SIG-M5 (cell line): ENCODE data around the gene EFNB3.
A peak's percentile ranks its signal among the peaks of the same experiment; 100 is the strongest.

ENCODE experiments used
- DNase-seq: peaks from one replicate; lab custom pipeline; 2025; lab: John Stamatoyannopoulos, UW

EFNB3 gene

DNA sequence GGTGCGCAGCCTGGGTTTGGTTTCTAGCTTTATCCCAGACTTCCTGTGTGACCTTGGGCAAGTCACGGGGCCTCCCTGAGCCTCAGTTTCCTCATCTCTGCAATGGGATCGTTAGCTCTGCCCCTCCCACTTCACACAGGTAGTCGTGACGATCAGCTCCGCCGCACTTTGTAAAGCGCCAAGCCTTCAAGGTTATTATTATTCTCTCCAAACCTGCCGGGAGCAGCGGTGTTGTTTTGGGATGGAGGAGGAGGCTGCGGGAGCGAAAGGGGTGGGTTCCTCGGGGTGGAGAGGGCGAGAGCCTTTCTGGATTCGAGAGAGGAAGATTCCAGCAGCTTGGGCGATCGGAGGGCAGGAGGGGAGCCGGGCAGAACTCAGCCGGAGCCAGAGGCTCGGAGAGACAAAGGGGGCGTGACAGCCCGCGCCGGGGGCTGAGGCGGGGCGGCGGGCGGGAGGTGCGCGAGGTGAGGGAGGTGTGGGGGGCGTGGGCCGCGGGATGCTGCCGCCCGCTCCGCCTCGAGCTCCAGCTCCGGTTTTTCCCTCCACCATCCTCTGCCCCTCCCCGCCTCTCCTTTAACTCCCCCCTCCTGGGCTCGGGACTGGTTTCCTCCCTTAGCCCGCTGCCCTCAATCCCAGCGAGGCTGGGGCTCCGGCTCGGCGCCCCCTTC is at the start of gene EFNB3:
EFNB3 (plus strand) TSS at position 602 of the 668 bp plus-strand sequence. CDS start 397 bp downstream, outside the sequence.
- no peak for DNase-seq

- DNase-seq: no peak
Measured at GRCh38 chr17:7655541-7655840, 49.5 kb upstream of the EFNB3 start.

GRCh38 chr17:7656958-7657609 is 47.9 kb upstream of the EFNB3 start:
- no peak for DNase-seq

DNA sequence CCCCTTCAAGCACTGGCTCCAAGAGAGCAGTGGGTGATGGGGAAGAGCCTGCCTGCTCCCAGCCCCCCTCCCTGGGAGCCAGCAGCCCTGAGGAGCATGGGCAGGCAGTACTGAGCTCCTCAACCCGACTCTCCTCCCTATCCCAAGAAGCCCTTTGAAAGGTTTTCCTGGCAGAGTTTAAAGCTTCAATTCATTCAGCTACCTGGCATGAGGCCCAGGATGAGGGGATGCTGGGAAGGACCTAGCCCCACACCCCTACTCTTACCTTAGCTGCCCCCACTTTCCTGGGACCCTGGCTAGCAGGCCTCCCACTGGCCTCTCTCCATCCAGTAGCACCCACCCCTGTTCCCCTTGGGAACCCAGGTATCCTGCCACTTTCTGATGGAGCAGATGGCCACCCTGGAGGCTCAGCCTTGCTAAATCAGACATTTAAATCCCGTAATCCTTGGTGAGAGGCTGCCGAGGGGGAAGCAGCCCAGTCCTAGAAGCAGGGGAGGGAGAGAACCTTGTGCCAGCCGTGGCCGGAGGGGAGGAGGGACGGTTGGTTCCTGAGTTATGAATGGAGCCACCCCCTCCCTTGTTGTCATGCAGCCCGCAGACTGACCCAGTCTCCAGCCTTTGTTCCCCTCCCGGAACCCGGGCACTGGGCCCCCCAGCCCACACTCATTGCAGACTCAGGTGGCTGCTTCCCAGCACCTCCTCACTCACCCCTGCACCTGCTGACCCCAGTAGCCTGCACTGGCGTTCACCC is 37.2 kb upstream of the EFNB3 start:
- DNase-seq: no peak

DNA sequence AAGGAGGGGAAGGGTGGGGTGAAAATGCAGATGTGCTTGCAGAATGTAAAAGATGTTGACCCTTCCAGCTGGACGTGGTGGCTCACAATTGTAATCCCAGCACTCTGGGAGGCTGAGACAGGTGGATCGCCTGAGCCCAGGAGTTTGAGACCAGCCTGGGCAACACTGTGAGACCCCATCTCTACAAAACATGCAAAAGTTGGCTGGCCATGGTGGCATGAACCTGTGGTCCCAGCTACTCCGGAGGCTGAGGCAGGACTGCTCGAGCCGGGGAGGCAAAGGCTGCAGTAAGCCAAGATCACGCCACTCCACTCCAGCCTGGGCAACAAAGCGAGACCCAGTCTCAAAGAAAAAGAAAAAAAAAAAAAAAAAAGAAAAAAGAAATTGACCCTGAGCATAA is 36.5 kb upstream of the EFNB3 start:
- DNase-seq: no peak

GRCh38 chr17:7673239-7673638 is 31.8 kb upstream of the EFNB3 start:
- no peak for DNase-seq

DNA sequence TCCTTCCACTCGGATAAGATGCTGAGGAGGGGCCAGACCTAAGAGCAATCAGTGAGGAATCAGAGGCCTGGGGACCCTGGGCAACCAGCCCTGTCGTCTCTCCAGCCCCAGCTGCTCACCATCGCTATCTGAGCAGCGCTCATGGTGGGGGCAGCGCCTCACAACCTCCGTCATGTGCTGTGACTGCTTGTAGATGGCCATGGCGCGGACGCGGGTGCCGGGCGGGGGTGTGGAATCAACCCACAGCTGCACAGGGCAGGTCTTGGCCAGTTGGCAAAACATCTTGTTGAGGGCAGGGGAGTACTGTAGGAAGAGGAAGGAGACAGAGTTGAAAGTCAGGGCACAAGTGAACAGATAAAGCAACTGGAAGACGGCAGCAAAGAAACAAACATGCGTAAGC is 30.1 kb upstream of the EFNB3 start:
- DNase-seq: no peak

- no peak for DNase-seq
Measured at GRCh38 chr17:7676533-7676932, 28.5 kb upstream of the EFNB3 start.

- DNase-seq: no peak
Measured at GRCh38 chr17:7677388-7678067, 27.5 kb upstream of the EFNB3 start.

DNA sequence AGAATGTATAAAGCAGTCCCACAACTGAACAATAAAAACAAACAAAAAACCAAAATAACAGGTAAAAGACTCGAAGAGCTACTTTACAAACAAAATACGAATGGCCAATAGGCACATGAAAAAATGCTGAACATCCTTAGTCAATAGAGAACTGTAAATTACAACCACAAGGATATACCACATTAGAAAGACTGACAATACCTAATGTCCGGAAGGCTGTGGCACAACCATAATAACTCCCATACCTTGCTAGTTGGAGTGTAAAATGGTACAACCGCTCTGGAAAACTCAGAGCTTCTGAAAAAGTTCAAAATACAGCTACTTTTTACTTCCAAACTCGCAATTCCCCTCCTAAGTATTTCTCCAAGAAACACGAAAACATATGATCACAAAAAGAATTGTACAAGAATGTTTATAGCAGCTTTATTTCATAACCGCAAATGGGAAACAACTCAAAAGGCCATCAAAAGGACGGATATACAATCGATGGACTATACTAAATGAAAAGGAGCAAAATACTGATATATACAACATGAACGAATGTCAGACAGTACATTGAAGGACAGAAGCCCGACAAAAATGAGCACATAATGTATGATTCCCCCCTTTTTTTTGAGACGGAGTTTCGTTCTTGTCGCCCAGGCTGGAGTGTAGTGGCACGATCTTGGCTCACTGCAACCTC is 20.0 kb upstream of the EFNB3 start:
- DNase-seq: no peak

DNA sequence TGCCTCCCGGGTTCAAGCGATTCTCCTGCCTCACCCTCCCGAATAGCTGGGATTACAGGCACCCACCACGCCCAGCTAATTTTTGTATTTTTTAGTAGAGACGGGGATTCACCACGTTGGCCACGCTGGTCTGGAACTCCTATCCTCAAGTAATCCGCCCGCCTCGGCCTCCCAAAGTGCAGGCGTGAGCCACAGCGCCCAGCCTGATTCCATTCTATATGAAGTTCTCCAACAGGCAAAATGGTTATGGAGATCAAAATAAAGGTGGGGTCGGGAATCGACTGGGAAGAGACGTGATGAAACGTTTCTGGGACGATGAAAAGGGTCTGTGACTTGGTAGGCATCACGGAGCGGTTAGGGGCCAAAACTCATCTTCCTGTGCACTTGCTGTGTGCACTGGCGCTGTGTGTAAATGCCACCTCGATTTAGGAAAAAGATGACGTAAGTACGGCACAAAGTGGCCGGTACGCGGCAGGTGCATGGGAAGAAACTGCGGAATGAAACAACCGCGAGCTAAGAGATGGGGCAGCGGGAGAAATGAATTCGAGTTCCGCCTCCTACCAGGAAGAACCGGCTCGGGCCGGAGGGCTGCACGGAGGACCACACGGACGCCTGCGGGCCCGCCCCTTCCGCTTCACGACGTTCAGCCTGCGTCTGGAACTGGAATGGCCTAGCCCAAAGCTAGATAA is 19.3 kb upstream of the EFNB3 start:
- peak; percentile 50 for DNase-seq

DNA sequence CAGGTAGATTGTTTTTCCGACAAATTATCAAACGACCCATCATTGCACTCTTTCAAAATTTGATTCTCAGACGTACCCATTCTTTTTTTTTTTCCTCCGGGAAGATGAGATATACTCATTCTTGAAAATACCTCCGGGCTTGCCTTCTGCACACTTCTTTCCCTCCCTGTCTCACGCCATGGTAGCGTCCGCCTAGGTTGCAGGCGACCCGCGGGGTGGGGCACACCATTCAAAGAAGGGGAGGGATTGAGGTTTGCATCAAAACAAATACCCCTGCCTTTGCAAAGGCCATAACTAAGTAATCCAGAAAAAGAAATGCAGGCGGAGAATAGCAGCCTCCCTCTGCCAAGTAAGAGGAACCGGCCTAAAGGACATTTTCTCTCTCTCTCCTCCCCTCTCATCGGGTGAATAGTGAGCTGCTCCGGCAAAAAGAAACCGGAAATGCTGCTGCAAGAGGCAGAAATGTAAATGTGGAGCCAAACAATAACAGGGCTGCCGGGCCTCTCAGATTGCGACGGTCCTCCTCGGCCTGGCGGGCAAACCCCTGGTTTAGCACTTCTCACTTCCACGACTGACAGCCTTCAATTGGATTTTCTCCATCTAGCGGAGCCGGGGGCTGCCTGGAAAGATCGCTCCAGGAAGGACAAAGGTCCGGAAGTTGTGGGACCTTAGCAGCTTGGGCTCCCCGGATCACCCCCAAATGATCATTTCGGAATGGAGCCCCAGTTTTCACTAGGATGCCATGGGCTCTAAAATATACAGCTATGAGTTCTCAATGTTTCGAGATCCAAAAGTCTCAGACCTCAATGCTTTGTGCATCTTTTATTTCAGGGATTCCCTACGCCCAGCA is 18.6 kb upstream of the EFNB3 start:
- DNase-seq: peak; percentile 36

DNA sequence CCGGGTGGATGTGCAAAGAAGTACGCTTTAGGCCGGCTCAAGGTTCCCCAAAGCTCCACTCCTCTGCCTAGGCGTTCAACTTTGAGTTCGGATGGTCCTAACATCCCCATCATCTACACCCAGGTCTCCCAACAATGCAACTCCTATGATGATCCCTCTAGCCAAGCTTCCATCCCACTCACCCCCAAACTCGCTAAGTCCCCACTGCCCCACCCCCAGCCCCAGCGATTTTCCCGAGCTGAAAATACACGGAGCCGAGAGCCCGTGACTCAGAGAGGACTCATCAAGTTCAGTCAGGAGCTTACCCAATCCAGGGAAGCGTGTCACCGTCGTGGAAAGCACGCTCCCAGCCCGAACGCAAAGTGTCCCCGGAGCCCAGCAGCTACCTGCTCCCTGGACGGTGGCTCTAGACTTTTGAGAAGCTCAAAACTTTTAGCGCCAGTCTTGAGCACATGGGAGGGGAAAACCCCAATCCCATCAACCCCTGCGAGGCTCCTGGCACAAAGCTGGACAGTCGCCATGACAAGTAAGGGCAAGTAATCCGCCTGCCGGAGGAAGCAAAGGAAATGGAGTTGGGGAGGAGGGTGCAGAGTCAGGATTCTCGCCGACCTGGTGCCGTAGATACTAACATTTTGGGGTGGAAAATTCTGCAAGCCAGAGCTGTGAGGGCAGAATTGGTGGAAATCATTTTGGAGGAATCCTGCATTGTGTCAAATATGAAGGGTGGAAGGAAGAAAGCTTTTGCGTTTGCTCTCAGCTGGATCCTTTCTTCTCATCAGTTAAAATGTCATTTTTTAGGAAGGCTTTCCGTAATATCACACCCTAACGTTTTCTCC is 17.7 kb upstream of the EFNB3 start, which contains the start of gene TP53:
TP53 (minus strand) TSS at position 419 of the 836 bp plus-strand sequence. CDS start 10,896 bp downstream, outside the sequence.
- DNase-seq: peak; percentile 71

DNA sequence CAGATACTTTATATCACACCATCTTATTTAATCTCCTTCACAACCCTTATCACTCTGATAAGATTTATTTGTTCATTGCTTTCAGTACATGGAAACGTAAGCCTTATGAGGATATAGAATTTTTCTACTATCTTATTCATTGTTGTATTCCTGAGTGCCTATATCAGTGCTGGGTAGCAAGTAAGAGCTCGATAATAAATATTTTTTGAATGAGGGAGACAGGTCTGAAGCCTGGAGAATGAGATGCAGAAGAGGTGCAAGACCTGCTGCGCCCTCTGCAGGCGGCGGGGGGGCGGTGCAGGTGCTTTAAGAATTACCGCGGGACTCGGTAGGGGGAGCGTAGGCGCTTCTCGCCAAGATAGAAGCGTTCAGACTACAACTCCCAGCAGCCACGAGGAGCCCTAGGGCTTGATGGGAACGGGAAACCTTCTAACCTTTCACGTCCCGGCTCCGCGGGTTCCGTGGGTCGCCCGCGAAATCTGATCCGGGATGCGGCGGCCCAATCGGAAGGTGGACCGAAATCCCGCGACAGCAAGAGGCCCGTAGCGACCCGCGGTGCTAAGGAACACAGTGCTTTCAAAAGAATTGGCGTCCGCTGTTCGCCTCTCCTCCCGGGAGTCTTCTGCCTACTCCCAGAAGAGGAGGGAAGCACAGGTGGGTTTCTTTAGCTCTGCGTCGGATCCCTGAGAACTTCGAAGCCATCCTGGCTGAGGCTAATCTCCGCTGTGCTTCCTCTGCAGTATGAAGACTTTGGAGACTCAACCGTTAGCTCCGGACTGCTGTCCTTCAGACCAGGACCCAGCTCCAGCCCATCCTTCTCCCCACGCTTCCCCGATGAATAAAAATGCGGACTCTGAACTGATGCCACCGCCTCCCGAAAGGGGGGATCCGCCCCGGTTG is 16.8 kb upstream of the EFNB3 start, which contains the start of gene WRAP53:
WRAP53 (plus strand) TSS at position 570 of the 900 bp plus-strand sequence; CDS start at position 742, 172 bp downstream.
- DNase-seq: peak; percentile 88

DNA sequence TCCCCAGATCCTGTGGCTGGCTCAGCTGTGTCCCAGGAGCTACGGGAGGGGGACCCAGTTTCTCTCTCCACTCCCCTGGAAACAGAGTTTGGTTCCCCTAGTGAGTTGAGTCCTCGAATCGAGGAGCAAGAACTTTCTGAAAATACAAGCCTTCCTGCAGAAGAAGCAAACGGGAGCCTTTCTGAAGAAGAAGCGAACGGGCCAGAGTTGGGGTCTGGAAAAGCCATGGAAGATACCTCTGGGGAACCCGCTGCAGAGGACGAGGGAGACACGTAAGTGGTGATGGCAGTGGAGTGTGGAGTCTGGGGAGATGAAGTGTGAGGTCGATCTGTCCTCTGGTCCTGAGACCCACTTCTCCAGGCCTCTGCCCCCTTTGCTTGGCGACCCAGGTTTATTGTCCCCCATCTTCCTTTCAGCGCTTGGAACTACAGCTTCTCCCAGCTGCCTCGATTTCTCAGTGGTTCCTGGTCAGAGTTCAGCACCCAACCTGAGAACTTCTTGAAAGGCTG is 16.1 kb upstream of the EFNB3 start:
- no peak for DNase-seq

DNA sequence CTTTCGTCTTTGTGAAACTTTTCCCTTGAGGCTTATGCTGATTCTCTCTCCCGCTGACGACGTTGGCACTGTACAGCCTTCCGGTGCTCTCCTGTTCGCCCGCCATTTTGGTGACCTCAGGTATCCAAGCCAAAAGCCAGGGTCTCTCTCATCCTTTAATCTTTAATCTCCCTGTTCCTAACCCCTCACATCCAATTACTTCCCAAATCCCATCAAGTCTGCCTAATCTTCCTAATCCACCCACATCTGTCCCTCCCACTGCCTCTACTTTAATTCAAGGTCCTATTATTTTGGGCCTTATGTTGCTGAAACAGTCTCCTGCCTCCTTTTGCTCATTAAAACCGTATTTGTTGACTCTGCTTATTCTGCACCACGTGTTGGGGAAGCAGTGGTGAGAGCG is 9.4 kb upstream of the EFNB3 start:
- DNase-seq: no peak

DNA sequence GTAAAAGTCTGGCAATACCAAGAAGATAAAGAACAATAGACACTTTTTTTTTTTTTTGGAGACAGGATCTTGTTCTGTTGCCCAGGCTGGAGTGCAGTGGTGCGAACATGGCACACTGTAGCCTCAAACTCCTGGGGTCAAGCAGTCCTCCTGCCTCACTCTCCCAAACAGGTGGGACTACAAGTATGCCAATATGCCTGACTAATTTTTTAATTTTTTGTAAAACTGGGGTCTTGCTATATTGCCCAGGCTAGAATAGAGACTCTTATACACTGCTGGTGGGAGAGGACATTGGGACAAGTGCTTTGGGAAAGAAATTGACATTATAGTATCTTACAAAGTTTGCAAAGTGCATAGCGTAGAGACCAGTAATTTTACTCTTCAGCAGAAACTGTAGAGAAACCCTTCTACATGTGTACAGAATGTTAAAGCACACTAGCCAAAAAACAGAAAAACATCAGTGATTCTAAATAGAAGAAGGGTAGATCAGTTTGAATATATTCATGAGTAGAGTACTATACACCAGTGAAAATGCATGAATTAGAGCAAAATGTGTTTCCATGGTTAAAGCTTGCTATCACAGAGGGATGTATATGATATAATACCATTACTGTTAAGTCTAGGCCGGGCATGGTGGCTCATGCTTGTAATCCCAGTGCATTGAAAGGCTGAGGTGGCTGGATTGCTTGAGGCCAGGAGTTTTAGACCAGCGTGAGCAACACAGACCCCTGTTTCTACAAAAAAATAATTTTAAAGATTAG is 7.0 kb upstream of the EFNB3 start:
- no peak for DNase-seq
